Activated T-cell treated with anti-CD3 and anti-CD28 coated beads for 1 hour (primary cell): ENCODE measurements around the gene MAMDC4.
A peak's percentile ranks its signal among the peaks of the same experiment; 100 is the strongest.

ENCODE experiments used
- DNase-seq: peaks from one replicate; pipeline ENCODE4 v3.0.0-alpha.2; 2020; ENCODE audit warnings: low read depth

The MAMDC4 gene

GRCh38 chr9:136890661-136891060 is 38.5 kb downstream of the MAMDC4 start:
- DNase-seq, result no peak

- DNase-seq, result no peak
Measured at GRCh38 chr9:136896027-136896426, 43.9 kb downstream of the MAMDC4 start.

GRCh38 chr9:136898483-136899100 is 46.4 kb downstream of the MAMDC4 start:
- no peak for DNase-seq

- DNase-seq, result no peak
Measured at GRCh38 chr9:136899196-136899595, 47.0 kb downstream of the MAMDC4 start.

GRCh38 chr9:136900556-136900955 is 48.4 kb downstream of the MAMDC4 start:
- DNase-seq, result no peak

- DNase-seq, result no peak
Measured at GRCh38 chr9:136900988-136901515, 48.9 kb downstream of the MAMDC4 start.

GRCh38 chr9:136901516-136902258 is 49.5 kb downstream of the MAMDC4 start:
- peak; percentile 66 for DNase-seq

- peak; percentile 72 for DNase-seq
Measured at GRCh38 chr9:136902259-136902821, 50.2 kb downstream of the MAMDC4 start.

GRCh38 chr9:136903041-136903554 is 51.0 kb downstream of the MAMDC4 start:
- no peak for DNase-seq

- DNase-seq, result no peak
Measured at GRCh38 chr9:136906266-136906665, 54.1 kb downstream of the MAMDC4 start.

GRCh38 chr9:136907011-136907914 is 55.1 kb downstream of the MAMDC4 start:
- DNase-seq, result no peak
